A673 (cell line): ENCODE data around the gene GNAZ. TPM values are rescaled to one million over a fixed set of nuclear protein-coding genes. Genes with fewer than 3 reads are reported as not detected.
A peak's percentile ranks its signal among the peaks of the same experiment; 100 is the strongest.

Experiments
- BruUV-seq: library from RNA; stranded (reverse); fragments of 400-500 nt; replicated peaks from 2 replicates; lab custom pipeline; 2021; lab: Mats Ljungman, UMichigan
- CTCF ChIA-PET: fragments of 300-600 bp; sonication (Branson Sonifier 250); formaldehyde crosslinking; loops from one replicate; lab custom pipeline; 2022; ENCODE audit warnings: antibody characterized with exemption; lab: Charles Lee
- POLR2A ChIA-PET: fragments of 300-600 bp; sonication (Branson Sonifier 250); formaldehyde crosslinking; loops from one replicate; lab custom pipeline; 2022; ENCODE audit warnings: antibody characterized with exemption; ENCODE audit not compliant: low non-redundant PET; lab: Charles Lee
- DNase-seq: peaks from one replicate; pipeline ENCODE4 v3.0.0-alpha.2; 2015; ENCODE audit warnings: low spot score
- H3K27ac ChIP-seq: fragments of 200-600 bp; sonication (generic); 2 replicates; pipeline ENCODE4 v1.5.1; 2016; ENCODE audit warnings: mixed run types, low read depth, mild to moderate bottlenecking, mixed read lengths, antibody characterized with exemption, low read length; ENCODE audit not compliant: poor library complexity, severe bottlenecking
- H3K27me3 ChIP-seq: fragments of 200-600 bp; sonication (generic); replicated peaks from 2 replicates; pipeline ENCODE4 v1.6.1; 2017; ENCODE audit warnings: mixed run types, low read depth, mild to moderate bottlenecking, mixed read lengths, antibody characterized with exemption, low read length; ENCODE audit not compliant: insufficient read depth, poor library complexity
- H3K36me3 ChIP-seq: fragments of 200-600 bp; sonication (generic); 2 replicates; pipeline ENCODE4 v1.6.1; 2016; ENCODE audit warnings: mixed run types, mild to moderate bottlenecking, mixed read lengths, antibody characterized with exemption, low read length; ENCODE audit not compliant: insufficient read depth, poor library complexity, severe bottlenecking
- H3K4me1 ChIP-seq: fragments of 200-600 bp; sonication (generic); 2 replicates; pipeline ENCODE4 v1.6.1; 2017; ENCODE audit warnings: mixed run types, mild to moderate bottlenecking, mixed read lengths, antibody characterized with exemption, low read length; ENCODE audit not compliant: insufficient read depth, poor library complexity, severe bottlenecking
- H3K4me3 ChIP-seq: fragments of 200-600 bp; sonication (generic); 2 replicates; pipeline ENCODE4 v1.5.1; 2016; ENCODE audit warnings: low read depth, mixed run types, mild to moderate bottlenecking, mixed read lengths, low read length; ENCODE audit not compliant: poor library complexity, severe bottlenecking
- H3K9me3 ChIP-seq: fragments of 200-600 bp; sonication (generic); 2 replicates; pipeline ENCODE4 v1.6.1; 2016; ENCODE audit warnings: mixed run types, low read depth, mild to moderate bottlenecking, mixed read lengths, antibody characterized with exemption, low read length; ENCODE audit not compliant: poor library complexity, severe bottlenecking
- CTCF ChIP-seq: fragments of 300-800, 200-600 bp; sonication (generic); conservative IDR thresholded peaks from 2 replicates; pipeline ENCODE4 v1.5.1; 2017; ENCODE audit warnings: low read depth, mild to moderate bottlenecking, antibody characterized with exemption, low read length, moderate library complexity, mixed read lengths
- EZH2 ChIP-seq: fragments of 200-600 bp; sonication (generic); IDR thresholded peaks from 2 replicates; pipeline ENCODE4 v1.6.1; 2017; ENCODE audit warnings: borderline replicate concordance, low read depth, mild to moderate bottlenecking, mixed read lengths, antibody characterized with exemption, low read length; ENCODE audit not compliant: poor library complexity, severe bottlenecking
- intact Hi-C: fragments of 100-400 bp; cut with micrococcal nuclease; formaldehyde crosslinking; loops from one replicate; pipeline ENCODE4 v1.10.0; 2022; ENCODE audit not compliant: unreplicated experiment
- total RNA-seq: library from RNA; stranded (reverse); gene quantifications from 2 replicates; pipeline ENCODE4 v1.2.3, GENCODE V29; 2021

GNAZ gene
- total RNA-seq, 1 experiment from 2014 or later, result 5.1 TPM

GRCh38 chr22:23068832-23069385, 1.4 kb upstream of the GNAZ start:
- H3K9me3 ChIP-seq, result no peaks in the 10 kb centered on the region
- CTCF ChIA-PET, result interaction anchor here (1.8 kb wide), 1 partner anchor 522 kb away, joined by 4 read pairs; no protein-coding TSS in a partner anchor
- POLR2A ChIA-PET, result no interaction called here
- H3K27ac ChIP-seq, result no peak overlapping the region
- peaks cover 6% of the 10 kb centered on the region for H3K4me1 ChIP-seq
- intact Hi-C loops, result no loop called here
- no peaks in the 10 kb centered on the region for H3K36me3 ChIP-seq
- no peaks in the 10 kb centered on the region for H3K27me3 ChIP-seq
- TF ChIP-seq EZH2 (no peak), CTCF (no peak)
- BruUV-seq, result no TSS peak
- DNase-seq, result no peak
- no peak overlapping the region for H3K4me3 ChIP-seq

- peak overlapping the region; percentile 52 for H3K4me3 ChIP-seq
- intact Hi-C loops, result no loop called here
- H3K9me3 ChIP-seq, result no peaks in the 10 kb centered on the region
- no peaks in the 10 kb centered on the region for H3K27me3 ChIP-seq
- H3K36me3 ChIP-seq, result no peaks in the 10 kb centered on the region
- H3K4me1 ChIP-seq, result peaks cover 6% of the 10 kb centered on the region
- ChIA-PET CTCF (interaction anchor here (0.7 to 1.8 kb wide), 2 partner anchors 316 to 522 kb away, joined by 3 to 4 read pairs; no protein-coding TSS in a partner anchor), POLR2A (no interaction called here)
- H3K27ac ChIP-seq, result no peak overlapping the region
- peak; percentile 94 for DNase-seq
- no TSS peak for BruUV-seq
- TF ChIP-seq CTCF (no peak), EZH2 (no peak)
These were observed 589 bp upstream of the GNAZ start for GRCh38 chr22:23069502-23070357.

- intact Hi-C loops, result no loop called here
- ChIA-PET POLR2A (no interaction called here), CTCF (no interaction called here)
- H3K9me3 ChIP-seq, result no peaks in the 10 kb centered on the region
- no peak for DNase-seq
- peaks cover 6% of the 10 kb centered on the region for H3K4me1 ChIP-seq
- H3K4me3 ChIP-seq, result peak overlapping the region; percentile 75
- H3K27me3 ChIP-seq, result no peaks in the 10 kb centered on the region
- no peak for TF ChIP-seq EZH2
- H3K27ac ChIP-seq, result no peak overlapping the region
- BruUV-seq, result no TSS peak
- H3K36me3 ChIP-seq, result no peaks in the 10 kb centered on the region
These were observed 1.1 kb downstream of the GNAZ start for GRCh38 chr22:23071230-23072076.
